A549 (cell line): Measurements from ENCODE around the gene IGLON5. TPM values are rescaled to one million over a fixed set of nuclear protein-coding genes. Genes with fewer than 3 reads are reported as not detected.

Experiments
- ATAC-seq, 2 experiments: fragments of 200-7000 bp in 1 of 2; fragments of >200 bp in 1 of 2; cut with Nextera tagmentation in 1 of 2; cut with Tn5 transposase in 1 of 2; 3 replicates each; pipeline versions ENCODE4 v1.8.0 to v1.9.1; 2018 to 2020; ENCODE audit warnings: mild to moderate bottlenecking in 1 of 2, moderate library complexity in 1 of 2
- CTCF ChIA-PET: fragments of 300-600 bp; sonication (Branson Sonifier 250); formaldehyde crosslinking; extraction: SDS; loops from one replicate; lab custom pipeline; 2021; ENCODE audit warnings: antibody characterized with exemption, inconsistent platforms; lab: Yijun Ruan, JAX
- POLR2A ChIA-PET: fragments of 350-600 bp; formaldehyde crosslinking; extraction: SDS; loops from one replicate; lab custom pipeline; 2021; ENCODE audit warnings: antibody characterized with exemption, inconsistent platforms; lab: Yijun Ruan, JAX
- DNase-seq, 2 experiments: peaks; one replicate each; pipeline versions ENCODE4 v3.0.0 to v3.0.0-alpha.2; 2011 to 2016; ENCODE audit warnings: low read depth in 1 of 2, low spot score in 1 of 2
- FAIRE-seq: peaks from 2 replicates; lab custom pipeline; 2011; peaks lifted over from hg19 to GRCh38; lab: Jason Lieb, UNC
- H3K27ac ChIP-seq, 2 experiments: fragments of >200 bp; sonication (Bioruptor Twin); formaldehyde crosslinking; 3 replicates each; pipeline ENCODE4 v1.5.1; 2016 to 2017
- H3K4me1 ChIP-seq: fragments of >200 bp; sonication (Bioruptor Twin); formaldehyde crosslinking; 3 replicates; pipeline ENCODE4 v1.6.1; 2016
- H3K4me2 ChIP-seq: fragments of >200 bp; sonication (Bioruptor Twin); formaldehyde crosslinking; 3 replicates; pipeline ENCODE4 v1.6.1; 2016
- H3K4me3 ChIP-seq: fragments of >200 bp; sonication (Bioruptor Twin); formaldehyde crosslinking; 3 replicates; pipeline ENCODE4 v1.5.1; 2016
- H3K9me3 ChIP-seq: fragments of >200 bp; sonication (Bioruptor Twin); formaldehyde crosslinking; 3 replicates; pipeline ENCODE4 v1.6.1; 2016
- JUNB ChIP-seq: fragments of >200 bp; sonication (Bioruptor Twin); formaldehyde crosslinking; IDR thresholded peaks from 2 replicates; pipeline ENCODE4 v1.6.1; 2016
- RAD21 ChIP-seq, 2 experiments: fragments of >200 bp in 1 of 2; sonication (Bioruptor Twin) in 1 of 2; formaldehyde crosslinking in 1 of 2; IDR thresholded peaks in 1 of 2; conservative IDR thresholded peaks in 1 of 2; 2 replicates in 1 of 2; 3 replicates in 1 of 2; pipeline ENCODE4 v1.6.1; 2012 to 2018; ENCODE audit warnings: inconsistent platforms in 1 of 2
- RNF2 ChIP-seq: fragments of 200-600 bp; sonication (generic); IDR thresholded peaks from 2 replicates; pipeline ENCODE4 v1.6.1; 2016; ENCODE audit warnings: low read depth, mild to moderate bottlenecking, antibody characterized with exemption, moderate library complexity, borderline replicate concordance
- WGBS: methylation state at CpG from one replicate; pipeline ENCODE4 v1.1.6; 2017; ENCODE audit errors: missing lambda C conversion rate; 5-methylcytosine and 5-hydroxymethylcytosine counted together
- polyA plus RNA-seq, 4 experiments: library from polyadenylated mRNA; depleted of rRNA in 3 of 4; stranded (reverse); fragments of >200 nt; fragmentation: RNase III in 1 of 4; extraction: RNeasy Plus Mini Kit Qiagen cat#74134 plus additional on column Dnase treatment in 1 of 4; gene quantifications; 2 replicates in 3 of 4; 3 replicates in 1 of 4; pipeline ENCODE4 v1.2.3, GENCODE V29; 2011 to 2017

IGLON5 gene
- polyA plus RNA-seq, 2 of the 4 experiments (the other 2 are of a cell fraction): 0.04 to 0.06 TPM

DNA sequence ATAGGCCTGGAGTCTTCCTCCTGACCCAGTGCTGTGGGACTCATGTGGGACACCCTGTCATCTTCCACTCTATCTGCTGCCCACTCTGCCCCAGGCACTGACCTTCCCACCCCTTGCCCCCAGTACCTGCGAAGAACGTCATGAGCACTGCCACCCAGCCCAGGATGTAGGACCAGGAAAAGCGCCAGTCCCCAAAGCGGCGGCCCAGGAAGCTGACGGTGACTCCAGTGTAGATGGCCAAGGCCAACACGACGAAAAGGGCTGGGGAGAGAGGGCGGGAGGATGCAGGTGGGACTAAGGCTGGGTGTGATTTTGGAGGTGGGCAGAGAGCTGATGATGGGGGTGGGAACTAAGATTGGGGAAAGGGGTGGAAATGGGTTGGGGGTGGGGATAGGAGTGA, 68.9 kb downstream of the IGLON5 start:
- no peak overlapping the region for H3K27ac ChIP-seq
- TF ChIP-seq RNF2: no peak
- no peak for TF ChIP-seq JUNB
- no peak for TF ChIP-seq RAD21 (conservative IDR thresholded peaks at IDR 0.05 in 1 of 2, IDR thresholded peaks at IDR 0.05 in 1 of 2)
- TF ChIP-seq, all 56 proteins: peak for 0
- no peak overlapping the region for H3K4me2 ChIP-seq
- CTCF ChIA-PET: interaction anchor here (1.4 to 2.2 kb wide), 4 partner anchors 12 to 64 kb away, joined by 3 to 7 read pairs (median 6); partner anchors contain the start of gene CLDND2
- WGBS: 90% methylated on average over 9 of the region's 9 CpGs
- no peak for FAIRE-seq
- 0 out of 6 replicates have a peak, but pooled peaks of 1 of the 2 experiments have one; percentile 44 for ATAC-seq
- no peak overlapping the region for H3K4me3 ChIP-seq
- H3K9me3 ChIP-seq: peaks cover 9% of the 10 kb centered on the region; the same call in 1 of the 3 replicates
- no peaks in the 10 kb centered on the region for H3K4me1 ChIP-seq
- POLR2A ChIA-PET: no interaction called here
- no peak for DNase-seq

Other genes starting within 250 kb of the IGLON5 start
- gene KLK13, start 246.6 kb upstream of the IGLON5 start, polyA plus RNA-seq (2011; rRNA removed): not detected in 2 replicates
- 0.09 TPM in 1 of 3 replicates, not detected in the others for gene KLK13, start 246.6 kb upstream of the IGLON5 start, polyA plus RNA-seq (2017; fragmentation: RNase III; extraction: RNeasy Plus Mini Kit Qiagen cat#74134 plus additional on column Dnase treatment)
- 0.14 and 0.22 TPM in 2 replicates for gene KLK14, start 228.8 kb upstream of the IGLON5 start, polyA plus RNA-seq (2011; rRNA removed)
- gene KLK14, start 228.8 kb upstream of the IGLON5 start, polyA plus RNA-seq (2017; fragmentation: RNase III; extraction: RNeasy Plus Mini Kit Qiagen cat#74134 plus additional on column Dnase treatment): 0.22 to 0.44 TPM in 2 of 3 replicates, not detected in the other
- gene CTU1, start 203.2 kb upstream of the IGLON5 start, polyA plus RNA-seq (2011; rRNA removed): 4.1 and 4.5 TPM in 2 replicates
- gene CTU1, start 203.2 kb upstream of the IGLON5 start, polyA plus RNA-seq (2017; fragmentation: RNase III; extraction: RNeasy Plus Mini Kit Qiagen cat#74134 plus additional on column Dnase treatment): 7.0 to 7.4 TPM (median 7.3 TPM) in 3 replicates
- gene SIGLEC9, start 186.7 kb upstream of the IGLON5 start, polyA plus RNA-seq (2011; rRNA removed): not detected in 2 replicates
- not detected in 3 replicates for gene SIGLEC9, start 186.7 kb upstream of the IGLON5 start, polyA plus RNA-seq (2017; fragmentation: RNase III; extraction: RNeasy Plus Mini Kit Qiagen cat#74134 plus additional on column Dnase treatment)
- not detected in 2 replicates for gene SIGLEC7, start 169.3 kb upstream of the IGLON5 start, polyA plus RNA-seq (2011; rRNA removed)
- gene SIGLEC7, start 169.3 kb upstream of the IGLON5 start, polyA plus RNA-seq (2017; fragmentation: RNase III; extraction: RNeasy Plus Mini Kit Qiagen cat#74134 plus additional on column Dnase treatment): not detected in 3 replicates
- gene CD33, start 86.6 kb upstream of the IGLON5 start, polyA plus RNA-seq (2011; rRNA removed): 0.10 and 0.40 TPM in 2 replicates
- gene CD33, start 86.6 kb upstream of the IGLON5 start, polyA plus RNA-seq (2017; fragmentation: RNase III; extraction: RNeasy Plus Mini Kit Qiagen cat#74134 plus additional on column Dnase treatment): 0.13 TPM in 1 of 3 replicates, not detected in the others
- not detected in 2 replicates for gene SIGLECL1, start 60.6 kb upstream of the IGLON5 start, polyA plus RNA-seq (2011; rRNA removed)
- gene SIGLECL1, start 60.6 kb upstream of the IGLON5 start, polyA plus RNA-seq (2017; fragmentation: RNase III; extraction: RNeasy Plus Mini Kit Qiagen cat#74134 plus additional on column Dnase treatment): not detected in 3 replicates
- gene VSIG10L, start 30.5 kb downstream of the IGLON5 start, polyA plus RNA-seq (2011; rRNA removed): 8.6 and 9.2 TPM in 2 replicates
- 5.7 to 6.8 TPM (median 6.7 TPM) in 3 replicates for gene VSIG10L, start 30.5 kb downstream of the IGLON5 start, polyA plus RNA-seq (2017; fragmentation: RNase III; extraction: RNeasy Plus Mini Kit Qiagen cat#74134 plus additional on column Dnase treatment)
- gene ETFB, start 54.7 kb downstream of the IGLON5 start, polyA plus RNA-seq (2011; rRNA removed): 112 and 149 TPM in 2 replicates
- 262 to 270 TPM (median 267 TPM) in 3 replicates for gene ETFB, start 54.7 kb downstream of the IGLON5 start, polyA plus RNA-seq (2017; fragmentation: RNase III; extraction: RNeasy Plus Mini Kit Qiagen cat#74134 plus additional on column Dnase treatment)
- 1.1 and 1.7 TPM in 2 replicates for gene CLDND2, start 57.4 kb downstream of the IGLON5 start, polyA plus RNA-seq (2011; rRNA removed)
- 1.7 to 3.0 TPM (median 2.8 TPM) in 3 replicates for gene CLDND2, start 57.4 kb downstream of the IGLON5 start, polyA plus RNA-seq (2017; fragmentation: RNase III; extraction: RNeasy Plus Mini Kit Qiagen cat#74134 plus additional on column Dnase treatment)
- not detected in 2 replicates for gene NKG7, start 61.0 kb downstream of the IGLON5 start, polyA plus RNA-seq (2011; rRNA removed)
- not detected in 3 replicates for gene NKG7, start 61.0 kb downstream of the IGLON5 start, polyA plus RNA-seq (2017; fragmentation: RNase III; extraction: RNeasy Plus Mini Kit Qiagen cat#74134 plus additional on column Dnase treatment)
- gene LIM2, start 76.3 kb downstream of the IGLON5 start, polyA plus RNA-seq (2011; rRNA removed): not detected in 2 replicates
- not detected in 3 replicates for gene LIM2, start 76.3 kb downstream of the IGLON5 start, polyA plus RNA-seq (2017; fragmentation: RNase III; extraction: RNeasy Plus Mini Kit Qiagen cat#74134 plus additional on column Dnase treatment)
- gene C19orf84, start 78.9 kb downstream of the IGLON5 start, polyA plus RNA-seq (2011; rRNA removed): not detected in 2 replicates
- not detected in 3 replicates for gene C19orf84, start 78.9 kb downstream of the IGLON5 start, polyA plus RNA-seq (2017; fragmentation: RNase III; extraction: RNeasy Plus Mini Kit Qiagen cat#74134 plus additional on column Dnase treatment)
- gene SIGLEC10, start 106.0 kb downstream of the IGLON5 start, polyA plus RNA-seq (2011; rRNA removed): not detected in 2 replicates
- gene SIGLEC10, start 106.0 kb downstream of the IGLON5 start, polyA plus RNA-seq (2017; fragmentation: RNase III; extraction: RNeasy Plus Mini Kit Qiagen cat#74134 plus additional on column Dnase treatment): not detected in 3 replicates
- gene SIGLEC8, start 146.8 kb downstream of the IGLON5 start, polyA plus RNA-seq (2011; rRNA removed): not detected in 2 replicates
- gene SIGLEC8, start 146.8 kb downstream of the IGLON5 start, polyA plus RNA-seq (2017; fragmentation: RNase III; extraction: RNeasy Plus Mini Kit Qiagen cat#74134 plus additional on column Dnase treatment): not detected in 3 replicates
- not detected in 2 replicates for gene CEACAM18, start 166.9 kb downstream of the IGLON5 start, polyA plus RNA-seq (2011; rRNA removed)
- not detected in 3 replicates for gene CEACAM18, start 166.9 kb downstream of the IGLON5 start, polyA plus RNA-seq (2017; fragmentation: RNase III; extraction: RNeasy Plus Mini Kit Qiagen cat#74134 plus additional on column Dnase treatment)
- gene SIGLEC12, start 190.2 kb downstream of the IGLON5 start, polyA plus RNA-seq (2011; rRNA removed): not detected in 2 replicates
- gene SIGLEC12, start 190.2 kb downstream of the IGLON5 start, polyA plus RNA-seq (2017; fragmentation: RNase III; extraction: RNeasy Plus Mini Kit Qiagen cat#74134 plus additional on column Dnase treatment): not detected in 3 replicates
- gene SIGLEC6, start 220.0 kb downstream of the IGLON5 start, polyA plus RNA-seq (2011; rRNA removed): not detected in 2 replicates
- gene SIGLEC6, start 220.0 kb downstream of the IGLON5 start, polyA plus RNA-seq (2017; fragmentation: RNase III; extraction: RNeasy Plus Mini Kit Qiagen cat#74134 plus additional on column Dnase treatment): not detected in 3 replicates